HCT116 (cell line): Measurements from ENCODE around the gene PCDH9. TPM values are rescaled to one million over a fixed set of nuclear protein-coding genes. Genes with fewer than 3 reads are reported as not detected.

Experiments
- ATAC-seq: fragments of 200-7000 bp; cut with Tn5 transposase; 2 replicates; pipeline ENCODE4 v1.9.1; 2020; ENCODE audit warnings: mild to moderate bottlenecking, moderate library complexity
- BruUV-seq: library from RNA; stranded (reverse); fragments of 400-500 nt; replicated peaks from 2 replicates; lab custom pipeline; 2021; lab: Mats Ljungman, UMichigan
- CTCF ChIA-PET: fragments of 300-600 bp; sonication (Branson Sonifier 250); formaldehyde crosslinking; loops from one replicate; lab custom pipeline; 2021; ENCODE audit warnings: antibody characterized with exemption; lab: Charles Lee
- POLR2A ChIA-PET: fragments of 300-600, 350-600 bp; sonication (Branson Sonifier 250); formaldehyde crosslinking; loops from one replicate; lab custom pipeline; 2021; ENCODE audit warnings: antibody characterized with exemption; lab: Charles Lee
- RAD21 ChIA-PET, 2 experiments: fragments of 300-600 bp; sonication (Branson Sonifier 250); formaldehyde crosslinking; loops; one replicate each; lab custom pipeline; 2023; ENCODE audit warnings: low total read pairs in 2 of 2; ENCODE audit not compliant: uncharacterized antibody in 2 of 2, unreplicated experiment in 2 of 2, low non-redundant PET in 1 of 2; lab: Charles Lee
- DNase-seq: peaks from one replicate; pipeline ENCODE4 v3.0.0-alpha.2; 2010; ENCODE audit warnings: low read depth, low spot score
- H2AFZ ChIP-seq: fragments of 200-600 bp; shearing (Covaris generic), sonication (generic); 2 replicates; pipeline ENCODE4 v1.6.1; 2017; ENCODE audit warnings: low read depth, mixed run types, mixed read lengths, antibody characterized with exemption, low read length; ENCODE audit not compliant: poor library complexity, severe bottlenecking
- H3K27ac ChIP-seq: 2 replicates; pipeline ENCODE4 v1.5.1; 2012; ENCODE audit warnings: low read depth, low read length
- H3K27me3 ChIP-seq: fragments of 200-600 bp; sonication (generic); 2 replicates; pipeline ENCODE4 v1.6.1; 2016; ENCODE audit warnings: mixed run types, low read length, mixed read lengths; ENCODE audit not compliant: insufficient read depth
- H3K36me3 ChIP-seq, 2 experiments: fragments of 200-500 bp in 1 of 2; fragments of 200-600 bp in 1 of 2; sonication (Bioruptor generic) in 1 of 2; sonication (generic) in 1 of 2; 2 replicates each; pipeline versions ENCODE4 v1.5.1 to v1.6.1; 2014 to 2016; ENCODE audit warnings: low read length in 2 of 2, inconsistent platforms in 1 of 2, mixed read lengths in 1 of 2, mixed run types in 1 of 2; ENCODE audit not compliant: insufficient read depth in 2 of 2, control insufficient read depth in 1 of 2
- H3K4me1 ChIP-seq, 2 experiments: fragments of 200-600 bp in 1 of 2; sonication (generic) in 1 of 2; 2 replicates each; pipeline versions ENCODE4 v1.5.1 to v1.6.1; 2012 to 2017; ENCODE audit warnings: low read length in 2 of 2, inconsistent platforms in 1 of 2, mild to moderate bottlenecking in 1 of 2, mixed read lengths in 1 of 2, mixed run types in 1 of 2, moderate library complexity in 1 of 2; ENCODE audit not compliant: insufficient read depth in 2 of 2, control insufficient read depth in 1 of 2
- H3K4me2 ChIP-seq: fragments of 200-600 bp; sonication (generic); 2 replicates; pipeline ENCODE4 v1.6.1; 2017; ENCODE audit warnings: mixed run types, low read length, mixed read lengths
- H3K4me3 ChIP-seq, 2 experiments: fragments of 200-600 bp in 1 of 2; sonication (generic) in 1 of 2; replicated peaks in 1 of 2; 2 replicates each; pipeline ENCODE4 v1.5.1; 2011 to 2016; ENCODE audit warnings: low read length in 2 of 2, control low read depth in 1 of 2, low read depth in 1 of 2, mild to moderate bottlenecking in 1 of 2, mixed read lengths in 1 of 2, mixed run types in 1 of 2
- H3K79me2 ChIP-seq: fragments of 200-600 bp; sonication (generic); 2 replicates; pipeline ENCODE4 v1.6.1; 2017; ENCODE audit warnings: mild to moderate bottlenecking, mixed run types, low read length, moderate library complexity, mixed read lengths; ENCODE audit not compliant: insufficient read depth
- H3K9ac ChIP-seq: fragments of 200-600 bp; sonication (generic); 2 replicates; pipeline ENCODE4 v1.6.1; 2016; ENCODE audit warnings: low read length, mixed read lengths
- H3K9me2 ChIP-seq: fragments of 200-600 bp; sonication (generic), shearing (Covaris generic); 2 replicates; pipeline ENCODE4 v1.6.1; 2017; ENCODE audit warnings: mixed run types, mild to moderate bottlenecking, moderate library complexity; ENCODE audit not compliant: insufficient read depth
- H3K9me3 ChIP-seq, 2 experiments: fragments of 200-500 bp in 1 of 2; fragments of 200-600 bp in 1 of 2; sonication (Bioruptor generic) in 1 of 2; sonication (generic) in 1 of 2; 2 replicates each; pipeline ENCODE4 v1.6.1; 2014 to 2017; ENCODE audit warnings: low read length in 2 of 2, mixed read lengths in 2 of 2, inconsistent platforms in 1 of 2, low read depth in 1 of 2, mild to moderate bottlenecking in 1 of 2, mixed run types in 1 of 2, moderate library complexity in 1 of 2; ENCODE audit not compliant: control insufficient read depth in 1 of 2, insufficient read depth in 1 of 2
- H4K20me1 ChIP-seq: fragments of 200-600 bp; sonication (generic), shearing (Covaris generic); 2 replicates; pipeline ENCODE4 v1.6.1; 2017; ENCODE audit warnings: mixed run types, mild to moderate bottlenecking, moderate library complexity; ENCODE audit not compliant: insufficient read depth
- CBX3 ChIP-seq: IDR thresholded peaks from 2 replicates; pipeline ENCODE4 v1.6.1; 2012; ENCODE audit warnings: low read depth
- CEBPB ChIP-seq: IDR thresholded peaks from 2 replicates; pipeline ENCODE4 v1.6.1; 2012; ENCODE audit warnings: low read depth
- CTCF ChIP-seq, 3 experiments: fragments of 200-600 bp in 1 of 3; sonication (generic) in 1 of 3; IDR thresholded peaks in 2 of 3; conservative IDR thresholded peaks in 1 of 3; 2 replicates each; pipeline ENCODE4 v1.5.1; 2012 to 2017; ENCODE audit warnings: low read depth in 2 of 3, low read length in 2 of 3, antibody characterized with exemption in 1 of 3, borderline replicate concordance in 1 of 3, control low read depth in 1 of 3, mild to moderate bottlenecking in 1 of 3, mixed read lengths in 1 of 3, mixed run types in 1 of 3, moderate library complexity in 1 of 3; ENCODE audit not compliant: insufficient read depth in 1 of 3
- EGR1 ChIP-seq: IDR thresholded peaks from 2 replicates; pipeline ENCODE4 v1.6.1; 2012; ENCODE audit warnings: low read depth
- FOSL1 ChIP-seq: IDR thresholded peaks from 2 replicates; pipeline ENCODE4 v1.6.1; 2012; ENCODE audit warnings: low read depth
- JUND ChIP-seq: IDR thresholded peaks from 2 replicates; pipeline ENCODE4 v1.6.1; 2012
- MAX ChIP-seq: IDR thresholded peaks from 2 replicates; pipeline ENCODE4 v1.6.1; 2012
- POLR2A ChIP-seq: IDR thresholded peaks from 2 replicates; pipeline ENCODE4 v1.7.0; 2011; ENCODE audit warnings: borderline replicate concordance; ENCODE audit not compliant: insufficient read depth, insufficient read length; ENCODE audit errors: extremely low read depth
- POLR2AphosphoS5 ChIP-seq: IDR thresholded peaks from 2 replicates; pipeline ENCODE4 v1.6.1; 2011; ENCODE audit warnings: mild to moderate bottlenecking, low read depth, low read length, moderate library complexity
- RAD21 ChIP-seq: IDR thresholded peaks from 2 replicates; pipeline ENCODE4 v1.6.1; 2012; ENCODE audit warnings: low read depth, mild to moderate bottlenecking
- SIN3A ChIP-seq: IDR thresholded peaks from 2 replicates; pipeline ENCODE4 v1.6.1; 2012; ENCODE audit warnings: low read depth
- SRF ChIP-seq: IDR thresholded peaks from 2 replicates; pipeline ENCODE4 v1.6.1; 2012; ENCODE audit warnings: low read depth
- YY1 ChIP-seq: IDR thresholded peaks from 2 replicates; pipeline ENCODE4 v1.6.1; 2011; ENCODE audit warnings: low read length, low read depth, moderate library complexity, mild to moderate bottlenecking; ENCODE audit not compliant: insufficient replicate concordance; ENCODE audit errors: extremely low read depth
- ZFX ChIP-seq: fragments of 450-650 bp; IDR thresholded peaks from 2 replicates; pipeline ENCODE4 v1.6.1; 2017
- ZNF274 ChIP-seq: fragments of 200-500 bp; sonication (Bioruptor generic); IDR thresholded peaks from 2 replicates; pipeline ENCODE4 v1.6.1; 2014; ENCODE audit warnings: mild to moderate bottlenecking, low read depth, low read length, inconsistent platforms
- intact Hi-C: fragments of 100-400 bp; cut with micrococcal nuclease; formaldehyde crosslinking; loops from 2 replicates; pipeline ENCODE4 v1.10.0; 2022
- total RNA-seq: library from RNA; stranded (reverse); gene quantifications from one replicate; pipeline ENCODE4 v1.2.1, GENCODE V29; 2021; ENCODE audit not compliant: unreplicated experiment
- TF ChIP-seq, protein P1 (sequence below): IDR thresholded peaks from 2 replicates; pipeline ENCODE4 v1.6.1; 2012; ENCODE audit warnings: low read depth

Gene PCDH9
- total RNA-seq, 1 experiment from 2014 or later = 0.02 TPM

DNA sequence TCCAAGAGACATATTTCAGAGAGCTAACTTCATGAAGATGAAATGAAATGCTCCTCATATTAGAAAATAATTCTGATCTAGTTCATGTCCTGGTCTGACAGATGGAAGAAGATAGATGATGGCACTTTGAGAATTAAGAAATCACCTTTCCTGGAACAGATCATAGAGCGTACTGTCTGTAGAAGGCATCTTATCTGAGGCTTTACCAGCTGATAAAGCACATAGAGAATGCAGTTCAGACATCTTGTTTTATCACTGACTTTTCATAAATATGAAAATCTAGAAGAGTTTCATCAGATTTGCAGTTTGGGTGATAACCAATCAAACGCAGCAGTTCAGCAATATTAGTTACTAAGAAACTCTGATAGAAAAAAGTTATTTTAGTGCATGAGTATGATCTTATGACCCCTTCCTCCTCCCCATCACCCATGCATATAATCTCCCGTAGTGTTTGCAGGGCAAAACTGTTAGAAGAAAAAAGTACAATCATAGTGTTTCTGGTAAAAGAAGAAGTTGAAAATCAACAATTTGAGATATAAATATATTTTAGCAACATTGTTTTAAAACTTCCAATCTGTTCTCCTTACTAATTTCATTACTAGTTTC lies 585.2 kb downstream of the PCDH9 start:
- Histone ChIP-seq H3K4me2 (no peak overlapping the region), H3K9me2 (no peaks in the 10 kb centered on the region), H3K4me3 (no peak overlapping the region), H3K36me3 (no peaks in the 10 kb centered on the region), H2AFZ (no peak overlapping the region), H3K27me3 (no peaks in the 10 kb centered on the region), H3K79me2 (no peaks in the 10 kb centered on the region), H3K27ac (no peak overlapping the region), H3K9ac (no peak overlapping the region), H4K20me1 (no peaks in the 10 kb centered on the region), H3K9me3 (no peaks in the 10 kb centered on the region), H3K4me1 (no peaks in the 10 kb centered on the region)
- no peak for TF ChIP-seq POLR2AphosphoS5
- TF ChIP-seq, protein P1, sequence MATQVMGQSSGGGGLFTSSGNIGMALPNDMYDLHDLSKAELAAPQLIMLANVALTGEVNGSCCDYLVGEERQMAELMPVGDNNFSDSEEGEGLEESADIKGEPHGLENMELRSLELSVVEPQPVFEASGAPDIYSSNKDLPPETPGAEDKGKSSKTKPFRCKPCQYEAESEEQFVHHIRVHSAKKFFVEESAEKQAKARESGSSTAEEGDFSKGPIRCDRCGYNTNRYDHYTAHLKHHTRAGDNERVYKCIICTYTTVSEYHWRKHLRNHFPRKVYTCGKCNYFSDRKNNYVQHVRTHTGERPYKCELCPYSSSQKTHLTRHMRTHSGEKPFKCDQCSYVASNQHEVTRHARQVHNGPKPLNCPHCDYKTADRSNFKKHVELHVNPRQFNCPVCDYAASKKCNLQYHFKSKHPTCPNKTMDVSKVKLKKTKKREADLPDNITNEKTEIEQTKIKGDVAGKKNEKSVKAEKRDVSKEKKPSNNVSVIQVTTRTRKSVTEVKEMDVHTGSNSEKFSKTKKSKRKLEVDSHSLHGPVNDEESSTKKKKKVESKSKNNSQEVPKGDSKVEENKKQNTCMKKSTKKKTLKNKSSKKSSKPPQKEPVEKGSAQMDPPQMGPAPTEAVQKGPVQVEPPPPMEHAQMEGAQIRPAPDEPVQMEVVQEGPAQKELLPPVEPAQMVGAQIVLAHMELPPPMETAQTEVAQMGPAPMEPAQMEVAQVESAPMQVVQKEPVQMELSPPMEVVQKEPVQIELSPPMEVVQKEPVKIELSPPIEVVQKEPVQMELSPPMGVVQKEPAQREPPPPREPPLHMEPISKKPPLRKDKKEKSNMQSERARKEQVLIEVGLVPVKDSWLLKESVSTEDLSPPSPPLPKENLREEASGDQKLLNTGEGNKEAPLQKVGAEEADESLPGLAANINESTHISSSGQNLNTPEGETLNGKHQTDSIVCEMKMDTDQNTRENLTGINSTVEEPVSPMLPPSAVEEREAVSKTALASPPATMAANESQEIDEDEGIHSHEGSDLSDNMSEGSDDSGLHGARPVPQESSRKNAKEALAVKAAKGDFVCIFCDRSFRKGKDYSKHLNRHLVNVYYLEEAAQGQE = no peak
- no peak for TF ChIP-seq CBX3
- no peak for TF ChIP-seq CTCF (IDR thresholded peaks at IDR 0.05 in 2 of 3, conservative IDR thresholded peaks at IDR 0.05 in 1 of 3; ENCODE audit: borderline replicate concordance in 1 of 3, insufficient read depth in 1 of 3, low read depth in 2 of 3, low read length in 2 of 3)
- TF ChIP-seq FOSL1 = no peak
- TF ChIP-seq EGR1 = no peak
- no peak for TF ChIP-seq YY1
- no peak for TF ChIP-seq SIN3A
- TF ChIP-seq CEBPB = no peak
- TF ChIP-seq ZFX = no peak
- TF ChIP-seq JUND = no peak
- TF ChIP-seq MAX = no peak
- no peak for TF ChIP-seq ZNF274
- TF ChIP-seq RAD21 = no peak
- no peak for TF ChIP-seq SRF
- TF ChIP-seq POLR2A = no peak
- CTCF ChIA-PET = no interaction called here
- intact Hi-C loops = no loop called here
- POLR2A ChIA-PET = no interaction called here
- no TSS peak for BruUV-seq
- DNase-seq (no peak), ATAC-seq (no peak)
- RAD21 ChIA-PET = no interaction called here
